Measurements from ENCODE around the gene TCAF1. TPM values are rescaled to one million over a fixed set of nuclear protein-coding genes. Genes with fewer than 3 reads are reported as not detected.

TCAF1 gene
- total RNA-seq, 2 donors from 2014 or later = 53.0 to 89.8 TPM

DNA sequence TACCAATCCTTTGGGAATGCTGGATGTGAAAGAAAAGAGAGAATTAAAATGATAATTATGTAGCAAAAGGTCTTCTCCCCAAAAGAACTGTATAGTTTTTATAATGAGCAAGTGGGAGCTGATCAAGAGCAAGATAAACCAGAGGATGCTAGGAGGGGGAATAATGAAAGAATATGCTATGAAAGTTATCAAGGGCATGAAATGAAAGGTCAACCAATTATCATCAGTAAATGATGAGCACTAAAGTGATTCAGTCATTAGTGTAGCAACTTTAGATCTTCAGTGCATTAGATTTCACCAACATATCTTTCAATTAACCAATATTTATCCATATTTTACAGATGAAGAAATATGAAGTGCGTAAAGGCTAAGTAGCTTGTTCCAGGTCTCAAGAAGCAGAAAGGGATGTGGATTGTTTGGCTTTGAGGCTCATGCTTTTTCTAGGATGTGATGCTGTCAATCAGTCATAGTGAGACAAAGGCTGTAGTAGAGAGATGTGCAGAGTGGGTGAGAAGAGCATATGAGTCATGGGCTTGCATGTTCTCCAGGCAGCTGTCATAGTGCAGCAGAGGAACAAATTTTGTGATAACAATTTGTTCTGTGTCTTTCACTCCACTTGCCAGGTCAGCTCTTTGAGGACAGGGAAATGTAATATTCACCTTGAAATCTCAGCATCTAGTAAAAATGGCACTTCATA is 27.4 kb upstream of the TCAF1 start:
- intact Hi-C loops (cut with DNase I) = no loop called here
- Histone ChIP-seq H3K36me3 (no peaks in the 10 kb centered on the region), H3K27ac (no peak overlapping the region), H3K4me1 (replicated peaks) (no peaks in the 10 kb centered on the region), H3K27me3 (replicated peaks; ENCODE audit: insufficient read depth) (no peaks in the 10 kb centered on the region), H3K9me3 (no peaks in the 10 kb centered on the region), H3K4me3 (no peak overlapping the region)
- 97% methylated on average over 1 of the region's 1 CpG for WGBS
- no peak for DNase-seq (ENCODE audit: low spot score)
- TF ChIP-seq, protein P1, sequence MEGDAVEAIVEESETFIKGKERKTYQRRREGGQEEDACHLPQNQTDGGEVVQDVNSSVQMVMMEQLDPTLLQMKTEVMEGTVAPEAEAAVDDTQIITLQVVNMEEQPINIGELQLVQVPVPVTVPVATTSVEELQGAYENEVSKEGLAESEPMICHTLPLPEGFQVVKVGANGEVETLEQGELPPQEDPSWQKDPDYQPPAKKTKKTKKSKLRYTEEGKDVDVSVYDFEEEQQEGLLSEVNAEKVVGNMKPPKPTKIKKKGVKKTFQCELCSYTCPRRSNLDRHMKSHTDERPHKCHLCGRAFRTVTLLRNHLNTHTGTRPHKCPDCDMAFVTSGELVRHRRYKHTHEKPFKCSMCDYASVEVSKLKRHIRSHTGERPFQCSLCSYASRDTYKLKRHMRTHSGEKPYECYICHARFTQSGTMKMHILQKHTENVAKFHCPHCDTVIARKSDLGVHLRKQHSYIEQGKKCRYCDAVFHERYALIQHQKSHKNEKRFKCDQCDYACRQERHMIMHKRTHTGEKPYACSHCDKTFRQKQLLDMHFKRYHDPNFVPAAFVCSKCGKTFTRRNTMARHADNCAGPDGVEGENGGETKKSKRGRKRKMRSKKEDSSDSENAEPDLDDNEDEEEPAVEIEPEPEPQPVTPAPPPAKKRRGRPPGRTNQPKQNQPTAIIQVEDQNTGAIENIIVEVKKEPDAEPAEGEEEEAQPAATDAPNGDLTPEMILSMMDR (IDR thresholded peaks at IDR 0.05) = no peak
- TF ChIP-seq POLR2A (IDR thresholded peaks at IDR 0.05) (no peak), POLR2AphosphoS5 (IDR thresholded peaks at IDR 0.05) (no peak)

GRCh38 chr7:143924851-143925250 is 22.9 kb upstream of the TCAF1 start:
- Histone ChIP-seq H3K4me3 (no peak overlapping the region), H3K27me3 (replicated peaks; ENCODE audit: insufficient read depth) (no peaks in the 10 kb centered on the region), H3K4me1 (replicated peaks) (no peaks in the 10 kb centered on the region), H3K9me3 (no peaks in the 10 kb centered on the region), H3K27ac (no peak overlapping the region), H3K36me3 (no peaks in the 10 kb centered on the region)
- WGBS = 50% methylated on average over 1 of the region's 1 CpG
- intact Hi-C loops (cut with DNase I) = no loop called here
- TF ChIP-seq, protein P1 (IDR thresholded peaks at IDR 0.05) = no peak
- no peak for TF ChIP-seq POLR2A (IDR thresholded peaks at IDR 0.05)
- TF ChIP-seq POLR2AphosphoS5 (IDR thresholded peaks at IDR 0.05) = no peak
- DNase-seq (ENCODE audit: low spot score) = no peak

- Histone ChIP-seq H3K27ac (no peak overlapping the region), H3K27me3 (replicated peaks; ENCODE audit: insufficient read depth) (no peaks in the 10 kb centered on the region), H3K4me1 (replicated peaks) (no peaks in the 10 kb centered on the region), H3K9me3 (no peaks in the 10 kb centered on the region), H3K4me3 (no peak overlapping the region), H3K36me3 (no peaks in the 10 kb centered on the region)
- TF ChIP-seq, protein P1 (IDR thresholded peaks at IDR 0.05) = no peak
- TF ChIP-seq POLR2AphosphoS5 (IDR thresholded peaks at IDR 0.05) (no peak), POLR2A (IDR thresholded peaks at IDR 0.05) (no peak)
- WGBS = 58% methylated on average over 7 of the region's 7 CpGs
- DNase-seq (ENCODE audit: low spot score) = no peak
- intact Hi-C loops (cut with DNase I) = no loop called here
Observed at GRCh38 chr7:143914938-143915652, 13.1 kb upstream of the TCAF1 start.

DNA sequence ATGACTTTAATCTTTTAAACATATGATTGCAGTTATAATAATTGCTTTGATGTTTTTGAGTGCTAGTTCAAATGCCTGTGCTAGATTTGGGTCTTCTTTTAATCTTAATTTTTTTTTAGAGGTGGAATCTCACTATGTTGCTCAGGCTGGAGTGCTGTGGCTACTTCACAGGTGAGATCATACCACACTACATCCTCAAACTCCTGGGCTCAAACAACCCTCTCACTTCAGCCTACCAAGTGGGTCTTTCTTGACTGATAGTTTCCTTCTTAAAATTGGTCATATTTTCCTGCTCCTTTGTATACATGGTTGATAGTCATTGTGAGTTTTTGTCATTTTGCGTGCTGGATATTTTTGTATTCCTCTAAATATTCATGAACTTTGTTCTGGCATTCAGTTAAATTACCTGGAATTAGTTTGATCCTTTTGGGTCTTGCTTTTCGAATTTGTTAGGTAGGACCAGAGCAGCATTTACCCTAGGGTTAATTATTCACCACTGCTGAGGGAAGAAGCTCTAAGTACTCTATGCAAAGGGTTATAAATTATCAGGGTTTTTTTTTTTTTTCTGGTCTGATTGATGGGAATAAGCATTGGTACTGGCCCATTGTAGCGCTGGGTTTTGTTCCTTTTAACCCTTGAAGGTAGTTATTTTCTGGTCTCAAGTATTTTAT is 12.1 kb upstream of the TCAF1 start:
- no peaks in the 10 kb centered on the region for H3K9me3 ChIP-seq
- intact Hi-C loops (cut with DNase I) = no loop called here
- no peak overlapping the region for H3K27ac ChIP-seq
- no peak overlapping the region for H3K4me3 ChIP-seq
- H3K4me1 ChIP-seq (replicated peaks) = no peaks in the 10 kb centered on the region
- TF ChIP-seq POLR2AphosphoS5 (IDR thresholded peaks at IDR 0.05) = no peak
- no peaks in the 10 kb centered on the region for H3K36me3 ChIP-seq
- 65% methylated on average over 3 of the region's 3 CpGs for WGBS
- no peaks in the 10 kb centered on the region for H3K27me3 ChIP-seq (replicated peaks; ENCODE audit: insufficient read depth)
- DNase-seq (ENCODE audit: low spot score) = no peak

DNA sequence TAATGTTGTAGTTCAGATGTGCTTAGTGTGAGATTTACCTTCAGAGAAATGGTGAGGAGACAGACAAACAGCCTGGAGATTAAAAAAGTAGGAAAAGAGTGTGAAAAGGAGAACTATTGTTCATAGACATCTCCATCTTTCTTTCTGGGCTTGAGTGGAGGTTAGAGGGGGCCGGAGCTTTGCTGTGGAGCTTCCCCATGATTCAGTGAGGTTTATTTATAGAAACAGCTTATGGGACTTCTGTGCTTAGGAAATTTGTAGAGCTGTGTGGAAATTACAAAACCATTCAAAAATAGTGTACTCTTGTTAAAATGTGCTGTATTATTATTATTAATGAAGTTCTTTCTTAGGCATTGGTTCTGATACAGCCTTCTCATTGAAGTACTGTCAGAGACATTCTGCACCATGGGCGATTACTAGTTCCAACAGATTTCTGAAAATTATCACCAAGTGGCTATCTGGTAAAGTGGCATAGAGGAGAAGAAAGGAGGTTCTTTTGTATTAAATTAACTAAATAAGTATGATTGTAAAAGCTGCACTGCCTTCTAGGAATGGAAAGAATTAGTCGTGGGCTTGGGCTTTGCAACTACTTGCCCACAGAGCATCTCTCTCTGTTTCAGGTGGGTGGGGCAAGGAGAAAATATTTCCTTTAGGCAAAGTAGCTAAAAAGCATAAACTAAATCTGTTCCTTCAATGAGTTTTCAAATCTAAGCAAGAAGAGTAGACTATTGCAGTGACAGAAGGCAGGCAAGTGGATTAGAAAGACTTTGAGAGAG is 8.7 kb upstream of the TCAF1 start:
- 62% methylated on average over 3 of the region's 3 CpGs for WGBS
- H3K4me3 ChIP-seq = no peak overlapping the region
- no peaks in the 10 kb centered on the region for H3K36me3 ChIP-seq
- no peaks in the 10 kb centered on the region for H3K4me1 ChIP-seq (replicated peaks)
- TF ChIP-seq, protein P1 (IDR thresholded peaks at IDR 0.05) = no peak
- H3K27ac ChIP-seq = no peak overlapping the region
- H3K9me3 ChIP-seq = no peaks in the 10 kb centered on the region
- intact Hi-C loops (cut with DNase I) = no loop called here
- H3K27me3 ChIP-seq (replicated peaks; ENCODE audit: insufficient read depth) = no peaks in the 10 kb centered on the region
- DNase-seq (ENCODE audit: low spot score) = no peak
